SU-DHL-6 (cell line): ENCODE data around the gene CD160.
"Not testable (repeated sequence)": the region's sequence is repeated elsewhere in the genome, so short reads cannot be mapped to it uniquely, and the experiment has no call there.

Source experiments
- H2AFZ ChIP-seq: fragments of 200-600 bp; sonication (generic); 2 replicates; pipeline ENCODE4 v1.6.1; 2014; ENCODE audit warnings: low read depth, mild to moderate bottlenecking, moderate library complexity, mixed read lengths, antibody characterized with exemption, low read length; ENCODE audit not compliant: severe bottlenecking
- H3F3A ChIP-seq: fragments of 200-600 bp; shearing (Covaris generic); 2 replicates; pipeline ENCODE4 v1.6.0; 2016; ENCODE audit warnings: antibody characterized with exemption, mild to moderate bottlenecking; ENCODE audit not compliant: insufficient read depth
- H3K27ac ChIP-seq: fragments of 200-600 bp; sonication (generic); 2 replicates; pipeline ENCODE4 v1.5.1; 2016; ENCODE audit warnings: low read depth, mild to moderate bottlenecking, low read length, moderate library complexity, mixed read lengths
- H3K27me3 ChIP-seq: fragments of 200-600 bp; sonication (generic), shearing (Covaris generic); 2 replicates; pipeline ENCODE4 v1.6.0; 2014; ENCODE audit warnings: mild to moderate bottlenecking, low read length
- H3K36me3 ChIP-seq: fragments of 200-600 bp; sonication (generic); 2 replicates; pipeline ENCODE4 v1.6.1; 2014; ENCODE audit warnings: mild to moderate bottlenecking, low read length, mixed read lengths
- H3K4me2 ChIP-seq: fragments of 300-600, 200-600 bp; shearing (Covaris generic), sonication (generic); 2 replicates; pipeline ENCODE4 v1.6.0; 2014; ENCODE audit warnings: low read length, low read depth, mild to moderate bottlenecking; ENCODE audit not compliant: poor library complexity, severe bottlenecking
- H3K4me3 ChIP-seq: fragments of 200-600 bp; sonication (generic); 2 replicates; pipeline ENCODE4 v1.5.1; 2014; ENCODE audit warnings: antibody characterized with exemption, low read length, mild to moderate bottlenecking, mixed read lengths; ENCODE audit not compliant: insufficient read depth, poor library complexity, severe bottlenecking
- H3K79me2 ChIP-seq: fragments of 200-600 bp; sonication (generic); 2 replicates; pipeline ENCODE4 v1.6.1; 2014; ENCODE audit warnings: mild to moderate bottlenecking, low read length, moderate library complexity; ENCODE audit not compliant: insufficient read depth
- H3K9ac ChIP-seq: fragments of 200-600 bp; sonication (generic); 2 replicates; pipeline ENCODE4 v1.7.0; 2014; ENCODE audit warnings: mild to moderate bottlenecking, low read length
- H3K9me2 ChIP-seq: fragments of 200-600 bp; sonication (generic); replicated peaks from 2 replicates; pipeline ENCODE4 v1.6.1; 2014; ENCODE audit warnings: low read length; ENCODE audit not compliant: insufficient read depth
- H3K9me3 ChIP-seq: fragments of 200-600 bp; sonication (generic); 2 replicates; pipeline ENCODE4 v1.6.1; 2014; ENCODE audit warnings: low read length, mixed read lengths; ENCODE audit not compliant: insufficient read depth
- H4K20me1 ChIP-seq: fragments of 200-600 bp; sonication (generic); 2 replicates; pipeline ENCODE4 v1.6.1; 2014; ENCODE audit warnings: low read depth, mild to moderate bottlenecking, antibody characterized with exemption, low read length, moderate library complexity, mixed read lengths

CD160 gene

GRCh38 chr1:145764231-145764940, 45.1 kb downstream of the CD160 start:
- H3K36me3 ChIP-seq: peaks cover 11% of the 10 kb centered on the region
- not testable (repeated sequence) for H3K9me3 ChIP-seq, H3K27ac ChIP-seq

GRCh38 chr1:145765127-145765526, 45.8 kb downstream of the CD160 start:
- not testable (repeated sequence) for H3K27ac ChIP-seq, H2AFZ ChIP-seq, H4K20me1 ChIP-seq, H3K79me2 ChIP-seq, H3K4me3 ChIP-seq, H3K4me2 ChIP-seq, H3K9ac ChIP-seq, H3F3A ChIP-seq, H3K9me3 ChIP-seq, H3K9me2 ChIP-seq, H3K27me3 ChIP-seq
- peaks cover 16% of the 10 kb centered on the region for H3K36me3 ChIP-seq

More at GRCh38 chr1:145764231-145764940, 45.1 kb downstream of the CD160 start:
- H3K4me3 ChIP-seq, H3K4me2 ChIP-seq, H3K9ac ChIP-seq, H2AFZ ChIP-seq, H3K79me2 ChIP-seq, H3K27me3 ChIP-seq, H3K9me2 ChIP-seq, H3F3A ChIP-seq, H4K20me1 ChIP-seq: not testable (repeated sequence)

DNA sequence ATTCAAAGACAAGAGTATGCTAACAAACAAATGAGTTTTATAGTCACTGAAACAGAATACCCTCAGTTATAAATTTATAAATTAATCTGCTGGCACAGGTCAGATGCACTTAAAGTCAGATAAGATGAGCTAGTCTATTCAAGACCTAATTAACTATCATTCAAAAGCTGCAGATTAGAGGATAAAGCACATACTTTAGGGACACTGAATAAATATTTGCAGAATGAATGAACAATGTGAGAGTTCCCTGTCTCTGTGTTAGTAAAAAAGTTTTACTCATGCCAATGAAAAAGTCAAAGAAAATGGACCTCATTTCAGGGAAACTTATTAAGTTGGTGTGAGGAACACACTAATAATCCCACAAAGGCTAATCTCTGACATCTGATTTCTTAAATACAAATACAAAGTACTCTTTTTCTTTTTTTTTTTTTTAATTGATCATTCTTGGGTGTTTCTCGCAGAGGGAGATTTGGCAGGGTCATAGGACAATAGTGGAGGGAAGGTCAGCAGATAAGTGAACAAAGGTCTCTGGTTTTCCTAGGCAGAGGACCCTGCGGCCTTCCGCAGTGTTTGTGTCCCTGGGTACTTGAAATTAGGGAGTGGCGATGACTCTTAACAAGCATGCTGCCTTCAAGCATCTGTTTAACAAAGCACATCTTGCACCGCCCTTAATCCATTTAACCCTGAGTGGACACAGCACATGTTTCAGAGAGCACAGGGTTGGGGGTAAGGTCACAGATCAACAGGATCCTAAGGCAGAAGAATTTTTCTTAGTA, 46.5 kb downstream of the CD160 start:
- not testable (repeated sequence) for H3K27me3 ChIP-seq, H3K4me3 ChIP-seq, H3K27ac ChIP-seq, H3K9me3 ChIP-seq, H2AFZ ChIP-seq, H3K9ac ChIP-seq, H3K9me2 ChIP-seq, H4K20me1 ChIP-seq, H3K4me2 ChIP-seq, H3K79me2 ChIP-seq, H3F3A ChIP-seq
- peaks cover 22% of the 10 kb centered on the region for H3K36me3 ChIP-seq

DNA sequence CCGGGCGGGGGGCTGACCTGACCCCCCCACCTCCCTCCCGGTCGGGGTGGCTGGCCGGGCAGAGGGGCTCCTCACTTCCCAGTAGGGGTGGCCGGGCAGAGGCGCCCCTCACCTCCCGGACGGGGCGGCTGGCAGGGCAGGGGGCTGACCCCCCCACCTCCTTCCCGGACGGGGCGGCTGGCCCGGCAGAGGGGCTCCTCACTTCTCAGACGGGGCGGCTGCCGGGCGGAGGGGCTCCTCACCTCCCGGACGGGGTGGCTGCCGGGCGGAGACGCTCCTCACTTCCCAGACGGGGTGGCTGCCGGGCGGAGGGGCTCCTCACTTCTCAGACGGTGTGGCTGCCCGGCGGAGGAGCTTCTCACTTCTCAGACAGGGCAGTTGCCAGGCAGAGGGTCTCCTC, 47.6 kb downstream of the CD160 start:
- H3K27ac ChIP-seq, H3K4me3 ChIP-seq, H3K27me3 ChIP-seq, H3K9me2 ChIP-seq, H3K79me2 ChIP-seq, H3K4me2 ChIP-seq, H4K20me1 ChIP-seq, H3K9ac ChIP-seq, H3K9me3 ChIP-seq, H2AFZ ChIP-seq, H3F3A ChIP-seq: not testable (repeated sequence)
- H3K36me3 ChIP-seq: peaks cover 23% of the 10 kb centered on the region

DNA sequence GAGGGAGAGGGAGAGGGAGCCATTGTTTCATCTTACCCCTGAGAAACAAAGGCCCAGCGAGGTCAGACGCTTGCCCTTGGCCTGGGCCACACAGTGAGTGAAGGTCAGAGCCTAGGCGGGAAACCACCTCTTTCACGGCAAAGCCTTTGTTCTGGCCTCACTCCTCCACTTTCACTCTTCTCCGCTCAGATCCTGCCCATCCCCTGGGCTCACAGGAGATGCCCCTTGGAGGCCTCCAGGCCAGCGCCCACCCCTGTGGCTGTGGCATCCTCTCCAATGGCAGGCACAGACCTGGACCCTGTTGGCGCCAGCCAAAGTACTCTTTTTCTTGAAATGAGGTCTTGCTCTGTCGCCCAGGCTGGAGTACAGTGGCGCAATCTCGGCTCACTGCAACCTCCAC, 48.7 kb downstream of the CD160 start:
- peaks cover 14% of the 10 kb centered on the region; the same call in 1 of the 2 replicates for H3K36me3 ChIP-seq
- not testable (repeated sequence) for H3F3A ChIP-seq, H3K9me2 ChIP-seq, H3K4me3 ChIP-seq, H4K20me1 ChIP-seq, H3K9me3 ChIP-seq, H3K79me2 ChIP-seq, H3K27ac ChIP-seq, H2AFZ ChIP-seq, H3K27me3 ChIP-seq, H3K4me2 ChIP-seq, H3K9ac ChIP-seq
